ENCODE data around the gene THAP4. TPM values are rescaled to one million over a fixed set of nuclear protein-coding genes. Genes with fewer than 3 reads are reported as not detected.

THAP4 gene
- total RNA-seq, 1 donor from 2014 or later: 42.5 TPM

DNA sequence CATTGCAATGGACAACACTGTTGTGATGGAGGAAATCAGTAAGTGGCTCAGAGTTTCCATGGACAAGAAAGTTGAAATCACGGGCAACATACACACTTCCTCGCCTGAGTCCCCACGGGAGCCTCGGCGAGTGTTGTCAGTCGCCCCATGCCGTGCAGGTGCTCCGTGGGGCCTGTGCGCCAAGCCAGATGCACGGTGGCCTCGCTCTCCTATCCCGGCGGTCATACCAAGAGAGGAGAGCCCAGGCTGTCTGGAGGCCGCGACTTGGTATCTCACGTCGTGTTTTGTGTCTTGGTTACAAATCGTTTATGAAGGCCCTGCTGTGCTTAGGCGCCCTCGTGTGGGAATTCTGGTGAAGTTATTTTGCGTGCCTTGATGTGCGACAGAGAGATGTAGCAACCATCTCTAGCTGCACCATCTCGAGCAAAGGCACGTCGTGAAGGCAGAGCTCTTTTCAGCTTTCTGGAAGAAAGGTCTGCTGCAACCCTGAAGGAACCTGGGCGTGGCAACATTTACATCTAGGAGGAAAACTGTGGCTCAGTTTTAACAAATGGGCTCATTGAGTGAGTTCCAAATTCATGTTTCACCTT, 22.3 kb upstream of the THAP4 start:
- TF ChIP-seq, protein P1, sequence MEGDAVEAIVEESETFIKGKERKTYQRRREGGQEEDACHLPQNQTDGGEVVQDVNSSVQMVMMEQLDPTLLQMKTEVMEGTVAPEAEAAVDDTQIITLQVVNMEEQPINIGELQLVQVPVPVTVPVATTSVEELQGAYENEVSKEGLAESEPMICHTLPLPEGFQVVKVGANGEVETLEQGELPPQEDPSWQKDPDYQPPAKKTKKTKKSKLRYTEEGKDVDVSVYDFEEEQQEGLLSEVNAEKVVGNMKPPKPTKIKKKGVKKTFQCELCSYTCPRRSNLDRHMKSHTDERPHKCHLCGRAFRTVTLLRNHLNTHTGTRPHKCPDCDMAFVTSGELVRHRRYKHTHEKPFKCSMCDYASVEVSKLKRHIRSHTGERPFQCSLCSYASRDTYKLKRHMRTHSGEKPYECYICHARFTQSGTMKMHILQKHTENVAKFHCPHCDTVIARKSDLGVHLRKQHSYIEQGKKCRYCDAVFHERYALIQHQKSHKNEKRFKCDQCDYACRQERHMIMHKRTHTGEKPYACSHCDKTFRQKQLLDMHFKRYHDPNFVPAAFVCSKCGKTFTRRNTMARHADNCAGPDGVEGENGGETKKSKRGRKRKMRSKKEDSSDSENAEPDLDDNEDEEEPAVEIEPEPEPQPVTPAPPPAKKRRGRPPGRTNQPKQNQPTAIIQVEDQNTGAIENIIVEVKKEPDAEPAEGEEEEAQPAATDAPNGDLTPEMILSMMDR (IDR thresholded peaks at IDR 0.05; ENCODE audit: unreplicated experiment): peak; percentile 21
- Mint-ChIP-seq H3K4me1 (ENCODE audit: unreplicated experiment) (no peaks in the 10 kb centered on the region), H3K27me3 (ENCODE audit: unreplicated experiment) (peaks cover 4% of the 10 kb centered on the region), H3K27ac (ENCODE audit: unreplicated experiment) (peak overlapping the region; percentile 37), H3K36me3 (ENCODE audit: low read depth, unreplicated experiment) (peaks cover 39% of the 10 kb centered on the region), H3K9me3 (ENCODE audit: unreplicated experiment) (no peaks in the 10 kb centered on the region), H3K4me3 (ENCODE audit: unreplicated experiment) (peak overlapping the region; percentile 33)
- DNase-seq (ENCODE audit: low spot score): peak; percentile 56

GRCh38 chr2:241658296-241658695, 21.3 kb upstream of the THAP4 start:
- no peak overlapping the region for H3K4me3 Mint-ChIP-seq (ENCODE audit: unreplicated experiment)
- H3K4me1 Mint-ChIP-seq (ENCODE audit: unreplicated experiment): no peaks in the 10 kb centered on the region
- DNase-seq (ENCODE audit: low spot score): no peak
- TF ChIP-seq, protein P1 (IDR thresholded peaks at IDR 0.05; ENCODE audit: unreplicated experiment): no peak
- H3K9me3 Mint-ChIP-seq (ENCODE audit: unreplicated experiment): no peaks in the 10 kb centered on the region
- H3K27me3 Mint-ChIP-seq (ENCODE audit: unreplicated experiment): peaks cover 4% of the 10 kb centered on the region
- H3K36me3 Mint-ChIP-seq (ENCODE audit: low read depth, unreplicated experiment): peaks cover 44% of the 10 kb centered on the region
- no peak overlapping the region for H3K27ac Mint-ChIP-seq (ENCODE audit: unreplicated experiment)

DNA sequence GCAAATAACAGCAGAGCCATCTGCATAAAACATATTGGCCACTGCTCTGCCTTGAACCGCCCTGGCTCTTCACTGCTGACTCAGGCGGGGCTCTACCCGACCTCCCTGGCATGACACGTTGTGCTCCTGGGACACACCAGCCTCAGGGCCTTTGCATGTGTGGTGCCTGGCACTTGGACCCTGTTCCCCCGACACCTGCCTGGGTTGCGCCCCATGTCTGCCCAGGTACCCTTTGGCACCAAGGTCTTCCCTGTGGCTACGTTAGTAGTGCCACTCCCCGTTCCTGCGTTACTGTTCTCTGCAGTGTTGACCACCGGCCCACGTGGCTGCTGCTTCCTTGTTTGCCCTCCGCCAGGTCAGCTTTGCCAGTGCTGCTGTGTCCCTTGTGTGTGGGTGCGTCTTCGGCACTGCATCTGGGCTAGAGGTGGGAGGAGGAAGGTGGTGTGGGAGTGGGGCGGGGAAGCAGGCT, 20.9 kb upstream of the THAP4 start:
- no peak for DNase-seq (ENCODE audit: low spot score)
- H3K27me3 Mint-ChIP-seq (ENCODE audit: unreplicated experiment): peaks cover 4% of the 10 kb centered on the region
- H3K4me1 Mint-ChIP-seq (ENCODE audit: unreplicated experiment): no peaks in the 10 kb centered on the region
- H3K9me3 Mint-ChIP-seq (ENCODE audit: unreplicated experiment): no peaks in the 10 kb centered on the region
- TF ChIP-seq, protein P1 (IDR thresholded peaks at IDR 0.05; ENCODE audit: unreplicated experiment): no peak
- peaks cover 44% of the 10 kb centered on the region for H3K36me3 Mint-ChIP-seq (ENCODE audit: low read depth, unreplicated experiment)
- H3K27ac Mint-ChIP-seq (ENCODE audit: unreplicated experiment): peak overlapping the region; percentile 32
- no peak overlapping the region for H3K4me3 Mint-ChIP-seq (ENCODE audit: unreplicated experiment)

DNA sequence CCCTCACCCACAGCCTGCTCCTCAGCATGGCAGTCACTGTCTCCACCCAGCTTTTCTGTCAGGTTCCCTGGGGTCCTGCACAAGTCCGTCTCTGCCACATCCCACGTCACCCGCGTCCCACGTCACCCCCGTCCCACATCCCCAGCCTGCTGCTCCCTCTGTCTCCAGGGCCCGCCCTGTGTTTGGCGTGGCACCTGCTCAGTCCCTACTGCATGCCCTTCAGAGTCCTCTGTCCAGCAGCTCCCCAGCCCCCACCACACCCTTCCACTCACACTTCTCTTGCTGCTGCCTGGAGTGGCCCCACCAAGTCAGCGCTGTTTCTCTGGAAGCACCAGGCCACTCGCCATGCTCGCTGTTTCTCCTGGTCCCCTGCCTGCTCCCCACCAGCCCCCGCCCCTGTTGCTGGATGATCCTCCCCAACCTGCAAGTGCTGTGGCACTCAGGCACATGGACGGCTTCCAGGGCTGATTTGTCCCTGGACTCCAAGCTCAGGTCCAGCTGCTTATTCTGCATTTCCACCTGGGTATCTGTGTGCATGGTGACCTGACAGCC, 19.3 kb upstream of the THAP4 start:
- Mint-ChIP-seq H3K27ac (ENCODE audit: unreplicated experiment) (no peak overlapping the region), H3K36me3 (ENCODE audit: low read depth, unreplicated experiment) (peaks cover 46% of the 10 kb centered on the region), H3K4me1 (ENCODE audit: unreplicated experiment) (no peaks in the 10 kb centered on the region), H3K4me3 (ENCODE audit: unreplicated experiment) (no peak overlapping the region), H3K9me3 (ENCODE audit: unreplicated experiment) (no peaks in the 10 kb centered on the region), H3K27me3 (ENCODE audit: unreplicated experiment) (peaks cover 4% of the 10 kb centered on the region)
- DNase-seq (ENCODE audit: low spot score): no peak
- TF ChIP-seq, protein P1 (IDR thresholded peaks at IDR 0.05; ENCODE audit: unreplicated experiment): no peak

DNA sequence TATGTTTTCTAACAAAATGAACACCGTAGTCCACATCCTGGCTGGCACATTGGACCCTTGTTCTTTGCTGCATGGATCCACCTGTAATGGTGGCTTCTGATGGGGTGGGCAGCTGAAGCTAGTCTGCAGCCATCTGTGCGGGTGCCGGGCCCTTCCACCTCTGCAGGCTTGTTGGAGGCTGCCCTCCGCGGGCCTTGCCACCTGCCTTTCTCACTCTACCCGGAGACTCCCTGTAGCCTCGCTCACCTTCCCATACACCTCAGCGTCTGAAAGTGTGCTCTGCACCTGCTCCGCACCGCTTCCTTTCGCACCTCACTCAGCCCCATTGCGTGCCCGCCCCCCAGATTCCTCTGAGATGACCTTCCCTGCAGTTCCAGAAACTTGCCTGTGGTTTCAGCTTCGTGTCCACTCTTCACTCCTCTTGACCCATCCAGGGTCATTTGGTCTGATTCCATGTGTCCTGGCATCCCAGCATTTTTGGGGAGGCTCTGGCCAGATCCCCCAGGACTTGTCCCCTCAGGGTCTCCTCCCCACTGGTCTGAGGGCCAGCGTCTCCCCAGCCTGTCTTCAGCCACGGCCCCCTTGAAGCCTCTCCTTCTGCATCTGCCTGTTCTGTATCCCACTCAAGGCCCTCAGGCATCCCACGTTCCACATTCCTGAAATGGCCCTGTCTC, 18.7 kb upstream of the THAP4 start:
- no peaks in the 10 kb centered on the region for H3K9me3 Mint-ChIP-seq (ENCODE audit: unreplicated experiment)
- no peak for DNase-seq (ENCODE audit: low spot score)
- H3K4me1 Mint-ChIP-seq (ENCODE audit: unreplicated experiment): no peaks in the 10 kb centered on the region
- H3K27ac Mint-ChIP-seq (ENCODE audit: unreplicated experiment): no peak overlapping the region
- H3K27me3 Mint-ChIP-seq (ENCODE audit: unreplicated experiment): peaks cover 2% of the 10 kb centered on the region
- H3K36me3 Mint-ChIP-seq (ENCODE audit: low read depth, unreplicated experiment): peaks cover 50% of the 10 kb centered on the region
- TF ChIP-seq, protein P1 (IDR thresholded peaks at IDR 0.05; ENCODE audit: unreplicated experiment): no peak
- peak overlapping the region; percentile 71 for H3K4me3 Mint-ChIP-seq (ENCODE audit: unreplicated experiment)
